KG1 (cell line): Measurements from ENCODE around the gene CHI3L1.
A peak's percentile ranks its signal among the peaks of the same experiment; 100 is the strongest.
"Not testable (repeated sequence)": the region's sequence is repeated elsewhere in the genome, so short reads cannot be mapped to it uniquely, and the experiment has no call there.

ENCODE experiments used
- DNase-seq: peaks from one replicate; lab custom pipeline; 2025; lab: John Stamatoyannopoulos, UW

Gene CHI3L1

DNA sequence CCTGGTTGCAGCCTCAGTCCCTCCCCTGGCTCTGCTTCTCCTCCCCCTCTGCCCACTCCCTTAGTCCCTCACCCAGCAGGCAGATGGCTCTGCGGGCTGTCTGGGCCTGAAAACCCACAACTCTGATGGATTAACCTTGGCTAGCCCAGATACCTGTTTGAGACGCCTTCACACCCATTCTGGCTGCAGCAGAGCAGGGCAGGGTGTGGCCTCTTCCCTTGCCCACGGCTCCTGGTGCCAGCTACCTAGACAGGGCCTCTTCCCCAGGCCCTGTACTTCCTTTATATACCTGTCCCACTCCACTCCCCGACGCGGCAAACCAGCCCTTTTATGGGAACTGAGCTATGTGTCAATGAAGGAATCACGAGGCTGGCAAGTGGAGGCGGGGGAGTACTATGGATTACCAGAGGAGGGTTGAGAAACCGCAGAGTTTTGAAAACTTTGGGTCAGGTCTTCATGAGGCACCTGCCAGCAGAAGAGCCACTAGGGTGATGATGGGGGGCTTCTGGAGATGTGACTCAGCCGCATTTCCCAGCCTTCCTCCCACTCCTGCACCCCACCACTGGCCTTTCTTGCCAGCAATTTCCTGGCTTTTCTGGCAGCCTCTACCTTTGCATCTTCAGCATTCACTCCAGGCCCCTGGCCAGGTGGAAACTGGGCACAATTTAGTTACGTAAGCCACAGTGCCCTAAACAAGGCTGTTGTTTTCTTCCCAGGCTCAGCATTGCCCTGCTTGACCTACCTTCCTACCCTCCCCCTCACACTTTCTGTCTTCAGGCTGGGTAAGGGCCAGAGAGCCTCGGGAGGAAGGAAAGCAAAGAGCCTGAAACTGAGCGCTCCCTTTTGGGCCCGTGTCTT is at the start of gene CHI3L1:
TSS of gene CHI3L1 (minus strand) at position 259 of the 858 bp plus-strand sequence. CDS start at position 178, 81 bp downstream.
- no peak for DNase-seq

DNA sequence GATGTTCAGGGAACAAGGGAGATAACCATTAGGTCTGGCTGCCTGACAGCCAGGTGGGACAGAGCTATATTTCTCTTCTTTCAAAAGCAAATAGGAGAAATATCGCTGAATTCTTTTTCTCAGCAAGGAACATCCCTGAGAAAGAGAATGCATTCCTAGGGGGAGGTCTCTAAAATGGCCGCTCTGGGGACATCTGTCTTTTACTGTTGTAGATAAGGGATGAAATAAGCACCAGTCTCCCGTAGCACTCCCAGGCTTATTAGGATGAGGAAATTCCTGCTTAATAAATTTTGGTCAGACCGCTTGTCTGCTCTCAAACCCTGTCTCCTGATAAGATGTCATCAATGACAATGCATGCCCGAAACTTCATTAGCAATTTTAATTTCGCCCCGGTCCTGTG is 48.4 kb upstream of the CHI3L1 start:
- DNase-seq, result not testable (repeated sequence)

DNA sequence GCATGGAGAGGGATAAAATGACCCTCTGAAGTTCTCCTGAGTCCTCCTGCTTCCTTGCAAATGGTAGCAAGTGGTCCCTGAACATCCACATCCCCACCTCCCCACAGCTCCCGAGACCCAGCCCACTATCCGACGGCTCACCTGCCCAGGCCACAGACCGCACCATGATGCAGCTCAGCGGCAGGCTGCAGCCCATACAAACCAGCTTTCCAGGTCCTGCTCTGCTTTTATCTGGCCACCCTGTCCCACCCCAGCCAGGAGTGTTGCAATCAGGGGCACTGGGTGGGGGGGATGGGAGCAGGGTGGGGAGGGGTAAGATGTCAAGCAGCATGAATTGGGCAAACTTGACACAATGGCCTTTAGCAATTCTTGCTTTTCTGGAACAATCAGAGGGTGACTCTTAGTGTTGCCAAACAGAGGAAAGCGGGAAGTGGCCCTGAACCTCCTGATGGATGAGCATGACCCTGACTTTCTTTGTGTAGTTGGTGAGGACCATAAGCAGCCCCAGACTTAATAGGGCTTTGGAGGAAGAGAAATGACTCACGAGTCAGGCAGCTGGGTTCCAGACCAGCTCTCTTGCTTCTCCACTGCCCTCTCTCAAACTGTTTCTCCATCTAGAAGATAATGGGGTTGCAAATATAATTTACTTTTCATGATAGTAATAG is 43.1 kb upstream of the CHI3L1 start, which contains the start of gene CHIT1:
TSS of gene CHIT1 (minus strand) at position 203 of the 665 bp plus-strand sequence. CDS start at position 166, 37 bp downstream.
- no peak for DNase-seq

DNA sequence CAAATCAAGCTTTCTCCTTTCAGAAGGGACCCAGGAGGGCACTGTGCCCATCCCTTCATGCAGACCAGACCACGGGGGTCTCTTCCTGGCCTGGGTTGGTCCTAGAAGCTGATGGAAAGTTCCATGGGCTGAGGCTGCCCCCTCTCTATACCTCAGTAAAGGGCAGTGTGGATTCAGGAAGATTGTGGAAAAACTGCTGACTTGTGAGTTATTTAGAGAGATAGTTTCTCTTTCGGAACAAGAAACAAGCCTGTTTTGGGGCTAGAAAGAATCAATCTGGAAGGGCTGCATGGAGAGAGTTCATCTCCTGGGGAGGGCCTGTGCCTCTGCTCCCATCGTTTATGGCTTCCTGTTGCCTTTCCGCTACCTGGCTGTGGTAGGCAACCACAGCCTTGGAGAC is 42.2 kb upstream of the CHI3L1 start:
- DNase-seq, result no peak

DNA sequence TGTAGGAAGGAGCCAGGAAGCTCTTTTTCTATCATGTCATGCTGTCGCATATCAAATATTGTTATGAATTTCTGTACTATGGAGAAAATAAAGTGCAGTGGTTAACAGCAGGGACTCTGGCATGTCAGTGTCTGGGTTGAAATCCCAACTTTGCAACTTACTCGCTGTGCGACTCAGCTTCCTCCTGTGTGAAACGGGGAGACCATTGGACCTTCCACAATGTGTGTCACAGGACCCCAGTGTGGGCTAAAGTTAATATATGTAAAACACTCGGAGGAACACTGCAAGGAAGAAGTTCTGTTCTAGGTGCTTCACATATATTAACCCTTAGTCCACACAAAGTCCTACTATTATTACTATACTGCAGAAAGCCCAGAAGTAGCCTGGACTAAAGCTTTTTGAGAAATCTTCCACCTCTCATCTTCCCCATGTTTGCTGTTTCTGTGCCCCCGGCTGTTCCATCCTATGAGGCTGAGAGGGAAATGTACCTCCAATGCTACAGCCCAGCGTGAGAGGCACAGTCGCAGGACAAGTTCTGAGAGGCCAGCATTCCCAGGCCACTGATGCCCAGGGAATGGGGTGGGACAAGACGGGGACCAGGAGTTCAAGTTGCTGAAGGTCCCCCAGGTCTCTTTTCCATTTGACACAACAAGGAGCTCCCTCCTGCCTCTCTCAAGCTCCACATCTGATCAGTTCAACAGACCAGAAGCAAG is 41.0 kb upstream of the CHI3L1 start:
- no peak for DNase-seq

DNA sequence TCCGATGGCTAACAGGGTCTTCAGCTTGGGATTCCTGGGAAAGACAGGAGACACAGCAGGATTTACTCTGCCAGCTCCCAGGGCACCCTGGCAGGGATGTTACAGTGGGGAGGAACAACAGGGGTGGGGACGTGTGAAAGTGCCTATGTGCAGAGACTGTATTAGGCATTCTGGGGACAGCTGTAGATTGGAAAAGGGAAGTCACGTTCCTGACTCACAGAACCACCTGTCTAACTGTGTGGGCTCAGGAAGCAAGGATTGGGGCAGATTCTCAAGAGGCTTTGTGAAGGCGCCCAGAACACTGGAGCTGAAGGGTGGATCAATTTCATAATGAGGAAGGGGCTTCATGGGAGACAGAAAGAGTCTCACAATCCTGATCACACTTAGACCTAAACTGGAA is 38.6 kb upstream of the CHI3L1 start:
- no peak for DNase-seq

DNA sequence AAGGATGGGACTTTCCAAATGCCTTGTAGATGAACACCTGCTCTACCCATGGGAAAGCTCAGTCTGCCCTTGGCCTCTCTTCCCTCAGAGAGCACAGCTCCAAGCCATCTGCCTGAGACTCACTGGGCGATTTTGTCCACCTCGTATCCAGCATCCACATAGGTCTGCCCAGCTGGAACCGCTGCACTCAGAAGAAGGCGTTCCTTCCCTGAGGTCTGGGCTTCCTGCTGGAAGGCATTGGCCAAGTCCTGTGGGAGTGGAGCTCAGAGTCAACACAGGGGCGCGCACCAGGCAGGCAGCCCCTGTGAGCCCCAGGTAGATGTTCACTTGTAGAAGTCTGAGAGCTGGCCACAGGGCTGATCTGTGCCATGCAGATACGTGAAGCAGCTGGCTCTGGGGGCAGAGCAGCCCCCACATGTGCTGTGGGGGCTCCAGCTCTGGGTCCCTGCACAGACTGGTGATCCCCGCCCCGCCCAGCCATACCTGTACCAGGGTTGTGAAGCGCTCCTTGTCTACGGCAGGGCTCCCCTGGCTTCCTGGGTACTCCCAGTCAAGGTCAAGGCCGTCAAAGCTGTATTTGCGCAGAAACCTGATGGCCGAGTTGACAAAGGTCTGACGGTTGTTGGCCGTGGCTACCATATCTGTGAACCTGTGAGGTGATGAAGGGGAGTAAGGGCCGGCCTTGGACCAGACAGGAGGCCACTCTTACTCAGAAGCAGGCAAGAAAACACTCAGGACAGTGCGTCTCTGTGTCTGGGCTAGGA is 36.7 kb upstream of the CHI3L1 start:
- no peak for DNase-seq

DNA sequence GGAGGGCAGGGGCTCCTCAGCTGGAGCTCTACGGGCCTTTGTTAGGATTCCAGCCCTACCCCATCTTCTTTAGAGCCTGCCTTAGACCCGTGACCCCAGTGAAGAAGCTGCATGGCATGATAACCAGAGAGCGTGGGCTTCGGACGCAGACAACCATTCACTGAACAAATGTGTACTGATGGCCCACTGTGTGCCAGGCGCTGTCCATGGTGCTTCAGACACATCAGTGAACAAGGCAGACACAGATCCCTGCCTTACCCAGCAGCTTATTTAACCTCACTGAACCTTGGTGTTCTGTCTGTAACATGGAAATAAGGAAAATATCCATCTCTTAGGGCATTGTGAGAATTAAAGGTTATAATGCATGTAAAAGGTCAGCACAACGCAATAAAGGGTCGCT is 33.4 kb upstream of the CHI3L1 start:
- no peak for DNase-seq

DNA sequence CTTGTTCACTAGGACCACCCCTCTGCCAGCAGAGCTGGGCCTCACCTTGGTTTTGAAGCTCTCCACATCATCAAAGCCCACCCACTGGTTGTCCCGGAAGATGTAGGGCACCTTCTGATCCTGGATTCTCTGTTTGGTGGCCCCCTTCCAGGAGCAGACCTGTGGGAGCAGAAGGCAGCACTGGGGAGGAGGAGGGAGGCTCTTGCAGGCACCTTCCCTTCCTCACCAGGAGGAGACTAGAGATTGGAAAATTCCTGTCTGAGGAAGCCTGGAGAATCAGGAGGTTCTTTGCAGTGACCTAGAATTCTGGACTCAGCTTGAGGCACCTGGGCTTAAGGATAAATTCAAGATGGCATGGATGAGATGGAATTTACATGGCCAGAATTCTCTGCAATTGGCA is 32.7 kb upstream of the CHI3L1 start:
- DNase-seq, result no peak

DNA sequence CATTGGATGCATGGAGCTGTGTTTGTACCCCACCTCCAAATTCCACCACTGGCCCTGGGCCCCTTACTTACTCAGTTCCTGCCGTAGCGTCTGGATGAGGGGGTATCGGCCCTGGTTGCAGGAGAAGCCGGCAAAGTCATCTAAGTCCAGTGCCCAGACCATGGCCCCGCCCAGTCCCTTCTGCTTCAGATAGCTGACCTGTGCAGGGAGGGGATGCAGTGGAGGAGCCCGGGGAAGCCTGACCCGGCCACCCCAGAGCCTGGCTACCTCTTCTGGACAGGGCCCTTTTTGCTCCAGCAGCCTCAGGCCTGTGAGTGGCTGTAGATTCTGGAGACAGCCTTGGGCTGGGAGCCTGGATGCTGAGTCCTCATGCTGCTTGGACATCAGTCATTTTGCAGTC is 31.2 kb upstream of the CHI3L1 start:
- no peak for DNase-seq

DNA sequence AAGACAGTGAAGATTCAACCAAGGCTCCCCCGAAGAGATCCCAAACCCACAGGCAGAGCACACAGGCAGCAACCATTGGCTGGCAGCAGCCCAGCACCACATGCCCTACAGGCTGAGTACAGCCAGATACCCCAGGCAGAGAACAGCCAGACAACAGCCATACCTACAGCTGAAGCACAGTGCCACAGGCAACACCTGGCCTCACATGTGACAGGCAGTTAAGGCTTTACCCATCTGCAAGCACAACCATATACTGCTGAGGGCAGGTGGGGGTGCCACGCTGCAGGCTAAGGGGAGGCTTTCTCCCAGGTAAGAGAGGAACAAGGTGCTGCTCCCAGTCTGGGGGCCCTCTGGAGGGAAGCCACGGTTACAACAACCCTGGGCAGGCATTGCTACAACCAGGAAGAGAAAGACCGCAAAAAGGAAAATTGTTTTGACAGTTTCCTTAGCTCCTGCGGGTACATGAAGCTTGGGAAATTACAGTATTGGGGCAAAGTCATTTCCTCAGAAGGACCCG is 30.7 kb upstream of the CHI3L1 start:
- no peak for DNase-seq

DNA sequence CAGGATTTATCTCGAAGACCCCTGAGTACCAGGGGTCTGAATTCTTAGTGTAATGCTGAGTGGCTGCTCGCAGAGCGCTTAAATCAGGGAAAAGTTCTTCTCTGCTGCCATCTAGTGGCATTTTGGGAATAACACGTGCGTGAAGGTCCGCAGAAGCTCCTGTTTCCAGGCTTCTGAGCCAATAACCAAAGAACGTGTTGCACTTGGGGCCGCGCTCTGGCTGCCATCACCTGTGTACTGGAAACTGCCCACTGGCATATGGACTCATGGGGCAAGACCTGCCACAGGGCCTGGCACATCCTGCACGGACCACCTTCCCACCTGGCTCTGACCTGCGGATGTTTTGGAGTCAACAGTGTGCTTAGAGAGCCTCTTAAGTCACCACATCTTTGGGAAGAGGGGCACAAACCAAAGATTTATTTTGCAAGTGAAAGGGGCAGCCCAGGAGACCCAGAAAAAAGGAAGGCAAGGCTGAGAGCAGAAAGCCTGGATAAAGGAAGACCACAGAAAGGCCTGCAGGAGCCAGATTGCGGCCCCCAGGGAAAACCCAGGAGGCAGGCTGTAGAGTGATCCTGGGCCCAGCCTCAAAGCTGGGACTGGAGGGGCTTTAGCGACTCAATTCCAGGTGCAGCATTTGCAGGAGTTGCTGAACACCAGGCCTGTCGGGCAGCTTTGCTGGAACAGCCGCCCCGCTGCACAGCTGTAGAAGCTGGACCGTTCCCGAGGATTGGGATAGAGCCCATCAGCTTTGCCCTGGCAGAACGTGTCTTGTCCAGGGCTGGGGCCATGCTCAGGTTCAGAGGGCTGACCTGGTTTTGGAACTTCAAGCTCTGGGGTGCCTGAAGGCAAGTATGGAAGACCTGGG is 30.0 kb upstream of the CHI3L1 start:
- DNase-seq, result peak; percentile 61

DNA sequence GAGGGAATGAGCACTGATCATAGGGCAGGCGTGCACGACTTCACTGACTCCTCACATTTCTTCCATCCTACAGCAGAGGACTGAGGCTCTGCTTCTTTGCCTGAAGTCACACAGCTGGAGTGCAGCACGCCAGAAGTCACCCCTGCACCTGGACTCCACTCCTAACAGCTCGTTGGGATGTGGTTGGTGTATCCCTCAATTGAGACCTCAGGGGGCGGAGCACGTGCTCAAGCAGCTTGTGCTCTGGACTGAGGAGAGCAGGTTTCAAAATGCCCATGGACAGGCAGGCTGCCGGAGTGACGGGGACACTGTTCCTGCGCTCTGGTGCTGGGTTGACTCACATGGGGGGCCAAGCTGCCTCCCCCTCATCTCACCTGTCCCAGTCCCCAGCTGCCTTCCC is 29.1 kb upstream of the CHI3L1 start:
- no peak for DNase-seq

DNA sequence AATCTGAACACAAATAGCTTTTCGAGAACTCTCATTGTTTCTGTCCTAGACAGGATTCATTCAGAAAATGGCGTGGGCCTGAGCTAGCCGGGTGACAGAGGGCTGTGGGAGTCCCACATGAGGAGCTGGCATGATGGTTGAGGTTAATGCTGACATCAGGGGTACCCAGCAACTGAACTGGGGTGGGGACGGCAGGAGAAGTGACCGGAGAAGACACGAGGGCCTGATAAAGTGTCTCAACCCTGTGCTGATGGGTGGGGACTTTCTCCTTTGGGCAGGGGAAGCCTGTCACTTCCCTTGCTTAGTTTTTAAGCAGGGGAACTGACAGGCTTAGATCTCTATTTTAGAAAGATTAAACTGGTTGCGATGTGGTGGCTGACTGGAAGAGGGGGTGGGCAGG is 28.4 kb upstream of the CHI3L1 start:
- DNase-seq, result no peak

DNA sequence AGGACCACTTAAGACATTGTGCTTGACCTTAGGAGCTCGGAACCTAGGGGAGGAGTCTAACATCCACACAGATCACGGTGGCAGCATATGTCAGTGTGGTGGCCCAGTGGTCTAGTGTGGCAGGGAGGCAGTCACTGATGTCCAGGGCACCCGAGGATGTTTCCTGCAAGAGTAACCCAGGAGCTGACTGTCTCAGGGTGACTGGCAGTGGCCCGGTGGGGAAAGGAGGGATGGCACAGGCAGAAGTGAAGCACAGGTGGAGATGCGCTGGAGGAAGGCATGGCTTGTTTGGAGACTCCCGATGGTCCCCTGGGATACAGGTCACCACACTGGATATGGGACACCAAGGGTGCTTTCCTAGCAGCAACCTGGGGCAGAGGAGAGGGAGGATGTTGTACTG is 26.6 kb upstream of the CHI3L1 start:
- DNase-seq, result no peak

DNA sequence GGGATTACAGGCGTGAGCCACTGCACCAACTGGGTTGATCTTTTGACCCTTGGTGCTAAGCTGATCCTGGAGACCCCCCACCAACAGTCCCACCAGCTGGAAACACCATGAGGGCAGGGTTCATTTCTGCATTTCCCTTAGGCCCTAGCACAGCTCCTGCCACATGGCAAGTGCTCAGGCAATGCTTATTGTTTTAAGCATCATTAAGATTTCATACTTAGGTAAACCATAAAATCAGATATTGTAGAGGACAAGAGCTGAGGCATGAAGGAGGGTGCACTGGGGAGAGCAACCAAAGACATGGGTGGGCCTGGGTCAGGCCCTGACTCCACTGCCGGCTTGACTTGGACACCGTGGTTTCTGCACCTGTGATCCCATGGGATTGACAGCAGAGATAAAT is 25.3 kb upstream of the CHI3L1 start:
- DNase-seq, result no peak

DNA sequence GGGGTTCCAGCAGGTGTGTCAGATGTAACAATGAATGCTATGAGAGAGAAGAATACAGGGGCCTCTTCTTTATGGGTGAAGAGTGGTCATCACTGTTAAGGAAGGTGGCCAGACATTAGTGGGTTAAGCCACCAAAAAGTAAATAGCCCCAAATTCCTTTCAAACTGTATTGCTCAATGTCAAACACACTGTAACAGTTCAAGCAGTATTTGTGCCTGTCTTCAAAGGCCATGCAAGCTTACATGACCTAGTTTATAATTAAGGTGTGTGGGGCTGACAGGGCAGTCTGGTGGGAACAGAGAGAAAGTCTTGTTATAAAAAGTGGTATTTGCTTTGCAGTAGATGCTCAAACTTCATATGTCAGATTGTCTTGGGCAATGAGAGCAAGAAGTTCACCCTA is 24.5 kb upstream of the CHI3L1 start:
- DNase-seq, result no peak

DNA sequence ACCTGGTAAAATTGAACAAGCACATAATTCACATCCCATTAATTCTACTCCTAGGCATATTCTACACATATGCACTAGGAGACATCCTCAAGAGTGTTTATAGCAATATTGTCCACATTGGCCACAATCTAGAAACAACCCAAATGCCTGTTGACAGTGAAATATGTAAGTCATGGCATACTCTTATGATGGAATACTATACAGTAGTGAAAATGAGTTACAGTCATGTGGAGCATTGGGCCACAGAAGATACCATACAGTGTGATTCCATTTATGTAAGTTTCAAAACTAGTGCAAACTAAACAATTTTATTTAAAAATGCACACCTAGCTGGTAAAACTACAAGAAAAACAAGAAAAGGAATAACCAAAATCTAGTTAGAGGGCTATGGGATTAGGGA is 23.8 kb upstream of the CHI3L1 start:
- DNase-seq, result no peak

DNA sequence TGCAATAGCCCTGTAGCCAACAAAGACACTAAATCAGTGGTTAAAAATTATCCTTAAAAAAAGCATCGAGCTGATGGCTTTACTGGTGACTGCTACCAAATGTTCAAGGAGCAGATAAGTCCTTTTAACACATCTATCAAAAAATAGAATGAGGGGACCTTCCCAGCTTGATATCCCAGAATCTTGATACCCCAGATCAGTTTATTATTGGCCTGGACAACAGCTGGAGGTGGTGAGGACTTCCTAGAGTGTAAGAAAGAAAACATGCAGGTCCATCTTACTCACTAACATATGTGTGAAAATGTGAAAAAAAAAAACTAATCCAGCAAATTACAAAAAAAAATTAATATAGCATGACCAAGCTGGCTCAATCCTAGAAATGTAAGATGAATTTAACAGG is 21.7 kb upstream of the CHI3L1 start:
- no peak for DNase-seq

DNA sequence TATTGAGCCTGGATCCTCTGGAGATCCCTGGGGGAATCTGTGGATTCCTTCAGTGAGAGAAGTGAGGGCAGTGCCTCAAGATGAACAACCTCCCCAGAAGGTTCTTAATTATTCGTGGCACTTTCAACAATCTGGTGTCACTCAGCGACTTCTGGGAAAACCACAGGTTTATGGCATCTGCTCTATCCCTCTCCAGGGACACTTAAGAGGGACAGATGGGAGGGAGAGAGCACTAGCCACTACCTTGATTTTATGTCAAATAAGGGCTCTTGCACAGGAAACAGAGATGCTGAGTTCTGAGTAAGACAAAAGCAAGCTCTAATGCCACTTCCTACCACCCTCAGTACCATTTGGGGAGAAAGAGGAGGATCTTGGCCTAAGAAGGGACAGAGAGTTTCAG is 21.2 kb upstream of the CHI3L1 start:
- DNase-seq, result no peak

DNA sequence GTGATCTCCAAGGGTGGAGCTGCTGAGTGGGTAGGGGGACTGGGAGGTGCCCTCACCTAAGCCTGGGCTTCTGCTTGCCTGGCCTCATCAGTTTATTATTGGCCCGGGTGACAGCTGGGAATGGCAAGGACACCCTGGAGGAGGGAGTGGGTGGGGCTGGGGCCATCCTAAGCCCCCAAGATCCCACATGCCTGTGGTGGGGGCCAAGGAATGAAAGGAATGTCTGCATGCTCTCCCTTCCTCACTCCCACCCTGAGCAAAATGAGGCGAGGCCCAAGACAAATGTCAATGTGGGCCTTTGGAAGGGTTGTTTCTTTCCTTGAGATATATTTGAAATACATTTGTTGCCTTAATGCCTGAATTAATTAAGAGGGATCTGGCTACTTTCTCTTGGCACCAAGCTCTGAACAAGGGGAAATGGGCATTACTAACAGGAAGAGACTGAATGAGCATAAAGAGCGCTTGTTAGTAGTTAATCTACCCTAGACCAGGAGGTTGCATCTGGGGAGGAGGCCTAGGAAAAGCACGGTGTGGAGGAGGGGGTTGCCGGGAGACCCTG is 19.7 kb upstream of the CHI3L1 start:
- DNase-seq, result no peak
